RWPE1 (cell line): ENCODE results near the gene GRAMD2A.
A peak's percentile ranks its signal among the peaks of the same experiment; 100 is the strongest.

Experiments used
- CTCF ChIA-PET: fragments of 350-600 bp; sonication (Branson Sonifier 250); formaldehyde crosslinking; extraction: SDS; loops from one replicate; lab custom pipeline; 2021; lab: Yijun Ruan, JAX
- POLR2A ChIA-PET: fragments of 400-600 bp; formaldehyde crosslinking; extraction: SDS; loops from one replicate; lab custom pipeline; 2020; ENCODE audit warnings: antibody characterized with exemption; ENCODE audit not compliant: low non-redundant PET; lab: Yijun Ruan, JAX
- DNase-seq: peaks from one replicate; pipeline ENCODE4 v3.0.0; 2012; ENCODE audit warnings: low spot score
- H3K27ac ChIP-seq: fragments of 450-650 bp; 2 replicates; pipeline ENCODE4 v1.5.1; 2017
- TF ChIP-seq, protein P1 (sequence below): fragments of 450-650 bp; conservative IDR thresholded peaks from 2 replicates; pipeline ENCODE4 v1.5.1; 2017; ENCODE audit warnings: low read depth, mild to moderate bottlenecking

The GRAMD2A gene

DNA sequence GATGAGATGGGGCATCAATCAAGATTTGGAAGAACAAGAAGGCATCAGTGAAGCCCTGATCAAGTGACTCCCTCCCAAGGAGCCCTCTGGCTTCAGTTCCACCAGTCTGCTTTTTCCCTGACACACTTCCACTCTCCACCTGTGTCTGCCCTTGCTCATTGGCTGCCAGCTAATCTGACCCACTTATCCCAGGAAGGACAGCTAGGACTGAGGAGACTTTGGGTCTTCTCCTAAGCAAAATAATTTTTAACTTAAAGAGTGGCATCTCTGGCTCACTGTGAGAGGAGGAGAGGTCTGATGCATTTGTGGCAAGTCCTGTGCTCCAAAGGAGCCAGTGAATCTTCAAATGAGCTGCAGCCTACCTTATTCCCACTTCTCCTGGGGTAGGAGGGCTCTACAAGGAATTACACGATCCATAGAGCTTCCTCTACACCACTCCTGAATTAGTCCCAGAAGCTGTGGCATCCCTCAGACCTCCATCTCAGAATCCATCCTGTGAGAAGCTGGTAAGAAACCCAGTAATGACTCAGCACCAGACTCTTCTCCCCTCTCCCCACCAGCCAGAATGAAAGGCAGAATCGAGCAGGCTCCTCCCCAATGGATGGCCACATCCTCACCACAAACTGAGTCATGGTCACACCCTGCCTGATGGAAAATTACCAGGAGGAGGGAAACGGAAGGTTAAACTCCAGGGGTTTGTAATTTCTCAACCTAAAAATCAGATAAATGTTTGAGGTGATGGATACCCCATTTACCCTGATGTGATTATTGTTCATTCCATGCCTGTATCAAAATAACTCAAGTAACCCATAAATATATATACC, 39.7 kb upstream of the GRAMD2A start:
- ChIA-PET CTCF (interaction anchor here (0.5 to 0.7 kb wide), 6 partner anchors 23 to 1036 kb away, joined by 3 to 8 read pairs (median 3); no protein-coding TSS in a partner anchor), POLR2A (interaction anchor here (0.5 kb wide), 1 partner anchor 37 kb away, joined by 3 read pairs; no protein-coding TSS in a partner anchor)
- TF ChIP-seq, protein P1, sequence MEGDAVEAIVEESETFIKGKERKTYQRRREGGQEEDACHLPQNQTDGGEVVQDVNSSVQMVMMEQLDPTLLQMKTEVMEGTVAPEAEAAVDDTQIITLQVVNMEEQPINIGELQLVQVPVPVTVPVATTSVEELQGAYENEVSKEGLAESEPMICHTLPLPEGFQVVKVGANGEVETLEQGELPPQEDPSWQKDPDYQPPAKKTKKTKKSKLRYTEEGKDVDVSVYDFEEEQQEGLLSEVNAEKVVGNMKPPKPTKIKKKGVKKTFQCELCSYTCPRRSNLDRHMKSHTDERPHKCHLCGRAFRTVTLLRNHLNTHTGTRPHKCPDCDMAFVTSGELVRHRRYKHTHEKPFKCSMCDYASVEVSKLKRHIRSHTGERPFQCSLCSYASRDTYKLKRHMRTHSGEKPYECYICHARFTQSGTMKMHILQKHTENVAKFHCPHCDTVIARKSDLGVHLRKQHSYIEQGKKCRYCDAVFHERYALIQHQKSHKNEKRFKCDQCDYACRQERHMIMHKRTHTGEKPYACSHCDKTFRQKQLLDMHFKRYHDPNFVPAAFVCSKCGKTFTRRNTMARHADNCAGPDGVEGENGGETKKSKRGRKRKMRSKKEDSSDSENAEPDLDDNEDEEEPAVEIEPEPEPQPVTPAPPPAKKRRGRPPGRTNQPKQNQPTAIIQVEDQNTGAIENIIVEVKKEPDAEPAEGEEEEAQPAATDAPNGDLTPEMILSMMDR, result no peak
- peak; percentile 96 for DNase-seq
- H3K27ac ChIP-seq, result peak overlapping the region; percentile 92

DNA sequence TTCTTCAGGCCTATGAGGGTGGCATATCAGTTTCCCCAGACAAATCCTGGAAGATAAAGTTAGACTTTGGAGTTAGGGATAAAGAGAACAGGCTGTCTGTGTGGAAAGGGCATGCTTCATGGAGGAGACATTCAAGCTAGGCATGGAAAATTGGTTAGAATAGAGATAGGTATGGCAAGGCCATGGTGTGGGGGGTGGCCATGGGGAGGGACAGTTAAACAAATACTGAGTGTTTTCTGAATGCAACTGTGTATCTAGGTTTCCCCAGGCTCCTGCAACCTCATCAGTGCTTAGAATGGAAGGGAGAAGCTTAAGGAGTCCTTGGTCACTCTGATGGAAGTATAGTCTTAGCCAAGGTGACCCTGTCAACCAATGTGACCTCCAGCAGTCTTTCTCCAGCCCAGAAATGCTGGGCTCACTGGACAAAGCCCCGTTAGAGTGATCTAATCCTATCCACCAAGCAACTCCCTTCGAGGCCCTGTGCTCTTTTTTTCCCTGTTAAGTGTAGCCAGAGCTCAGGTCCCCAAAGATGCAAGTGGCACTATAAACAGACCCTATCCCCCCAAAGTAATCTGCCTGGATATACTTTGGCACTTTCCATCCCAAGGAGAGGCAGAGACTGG, 38.9 kb upstream of the GRAMD2A start:
- ChIA-PET CTCF (interaction anchor here (0.7 kb wide), 3 partner anchors 22 to 747 kb away, joined by 3 read pairs; no protein-coding TSS in a partner anchor), POLR2A (no interaction called here)
- TF ChIP-seq, protein P1, result no peak
- H3K27ac ChIP-seq, result peak overlapping the region; percentile 92
- no peak for DNase-seq

DNA sequence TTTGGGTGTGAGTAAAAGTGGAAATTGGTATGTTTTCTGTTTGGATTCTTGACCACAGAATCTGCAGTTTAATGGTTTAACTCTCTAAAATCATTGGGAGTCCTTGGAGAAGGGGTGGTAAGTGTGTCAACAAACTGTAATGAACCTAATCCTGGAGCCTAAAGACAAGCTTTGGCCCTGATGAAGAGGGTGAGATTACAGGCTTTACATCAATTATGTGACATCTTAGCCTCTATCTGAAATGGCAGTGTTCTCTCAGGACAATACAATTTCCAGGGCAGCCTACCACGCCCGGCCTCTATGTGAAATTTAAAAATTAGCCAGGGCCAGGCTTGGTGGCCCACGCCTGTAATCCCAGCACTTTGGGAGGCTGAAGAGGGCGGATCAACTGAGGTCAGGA, 37.7 kb upstream of the GRAMD2A start:
- CTCF ChIA-PET, result no interaction called here
- POLR2A ChIA-PET, result no interaction called here
- peak overlapping the region; percentile 92 for H3K27ac ChIP-seq
- DNase-seq, result no peak
- TF ChIP-seq, protein P1, result no peak

DNA sequence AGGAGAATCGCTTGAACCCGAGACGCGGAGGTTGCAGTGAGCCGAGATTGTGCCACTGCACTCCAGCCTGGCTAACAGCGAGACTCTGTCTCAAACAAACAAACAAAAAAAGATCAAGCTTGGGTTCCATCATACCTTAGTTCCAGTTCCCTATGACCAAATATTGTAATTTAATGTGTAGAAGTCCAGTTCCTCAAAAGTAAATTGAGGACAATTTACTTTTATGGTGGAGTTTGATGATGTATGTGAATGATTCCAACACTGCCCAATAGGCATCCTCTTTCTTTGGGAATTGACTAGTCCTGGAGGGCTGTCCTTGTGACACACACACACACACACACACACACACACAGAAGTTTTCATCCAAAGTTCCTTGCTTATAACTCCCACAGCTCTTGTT, 36.2 kb upstream of the GRAMD2A start:
- ChIA-PET CTCF (no interaction called here), POLR2A (no interaction called here)
- no peak for DNase-seq
- TF ChIP-seq, protein P1, result no peak
- H3K27ac ChIP-seq, result peak overlapping the region; percentile 99

DNA sequence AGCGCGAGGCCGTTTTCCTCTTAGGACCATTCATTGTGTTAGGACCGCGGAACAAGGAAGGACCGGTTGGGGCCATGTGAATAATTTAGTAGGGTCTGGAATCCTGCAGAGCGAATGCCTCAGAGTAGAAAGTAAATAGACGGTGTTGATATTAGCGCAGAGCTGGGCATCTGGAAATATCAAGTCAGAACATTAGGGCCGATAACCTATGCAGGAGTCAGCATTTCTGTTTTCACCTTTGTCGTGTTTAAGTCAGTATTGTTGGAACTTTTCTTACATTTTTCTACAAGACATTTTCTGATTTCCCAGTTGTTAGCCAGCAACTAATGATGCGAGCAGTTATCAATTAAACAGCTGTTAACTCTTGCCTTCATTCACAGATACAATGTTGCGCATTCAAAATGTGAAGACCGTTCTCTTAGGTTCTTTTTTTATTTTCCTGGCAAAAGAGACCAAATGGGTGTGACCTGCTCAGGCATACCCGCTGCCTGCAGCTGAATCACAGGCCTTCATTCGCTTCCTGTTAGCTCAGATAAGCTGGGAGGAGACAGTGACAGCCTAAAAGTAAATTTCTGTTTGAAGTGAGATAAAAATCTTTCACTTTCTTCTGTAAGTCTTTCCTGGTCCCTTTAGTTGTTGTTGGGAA, 34.4 kb upstream of the GRAMD2A start:
- ChIA-PET CTCF (interaction anchor here (0.7 kb wide), 1 partner anchor 32 kb away, joined by 3 read pairs; no protein-coding TSS in a partner anchor), POLR2A (interaction anchor here (0.6 to 2.0 kb wide), 4 partner anchors 9 to 34 kb away, joined by 3 to 7 read pairs (median 6); partner anchors contain the start of gene GRAMD2A)
- TF ChIP-seq, protein P1, result no peak
- DNase-seq, result peak; percentile 74
- H3K27ac ChIP-seq, result peak overlapping the region; percentile 99
